GM18505 (cell line): ENCODE measurements around the gene ATRAID.
"Not testable (repeated sequence)": the region's sequence is repeated elsewhere in the genome, so short reads cannot be mapped to it uniquely, and the experiment has no call there.

Source experiments
- ATAC-seq: cut with Tn5 transposase; IDR thresholded peaks from one replicate; pipeline ENCODE4 v1.9.1; 2021; ENCODE audit not compliant: unreplicated experiment
- POLR2A ChIP-seq: IDR thresholded peaks from 4 replicates; pipeline ENCODE4 v1.6.1; 2011; ENCODE audit warnings: borderline replicate concordance; ENCODE audit not compliant: insufficient read depth, insufficient read length; ENCODE audit errors: extremely low read depth

ATRAID gene

DNA sequence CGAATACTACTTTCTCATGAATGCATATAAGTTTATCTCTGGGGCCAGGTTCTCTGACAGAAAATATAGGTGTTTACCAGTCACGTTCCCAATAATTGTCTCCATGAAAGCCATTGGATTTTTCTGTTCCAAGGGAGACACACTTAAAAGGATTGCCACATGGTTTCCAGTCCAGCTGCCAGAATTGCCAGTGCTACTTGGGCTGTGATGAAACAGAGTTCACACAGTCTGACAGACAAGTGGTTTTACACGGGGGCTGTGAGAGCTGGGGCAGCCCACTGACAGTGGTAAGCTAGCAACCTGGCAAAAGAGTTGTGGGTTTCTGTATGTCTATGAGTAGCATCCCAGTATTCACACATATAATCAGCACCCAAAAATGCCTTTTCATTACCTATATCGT is 27.7 kb upstream of the ATRAID start:
- ATAC-seq = no peak
- TF ChIP-seq POLR2A = no peak

DNA sequence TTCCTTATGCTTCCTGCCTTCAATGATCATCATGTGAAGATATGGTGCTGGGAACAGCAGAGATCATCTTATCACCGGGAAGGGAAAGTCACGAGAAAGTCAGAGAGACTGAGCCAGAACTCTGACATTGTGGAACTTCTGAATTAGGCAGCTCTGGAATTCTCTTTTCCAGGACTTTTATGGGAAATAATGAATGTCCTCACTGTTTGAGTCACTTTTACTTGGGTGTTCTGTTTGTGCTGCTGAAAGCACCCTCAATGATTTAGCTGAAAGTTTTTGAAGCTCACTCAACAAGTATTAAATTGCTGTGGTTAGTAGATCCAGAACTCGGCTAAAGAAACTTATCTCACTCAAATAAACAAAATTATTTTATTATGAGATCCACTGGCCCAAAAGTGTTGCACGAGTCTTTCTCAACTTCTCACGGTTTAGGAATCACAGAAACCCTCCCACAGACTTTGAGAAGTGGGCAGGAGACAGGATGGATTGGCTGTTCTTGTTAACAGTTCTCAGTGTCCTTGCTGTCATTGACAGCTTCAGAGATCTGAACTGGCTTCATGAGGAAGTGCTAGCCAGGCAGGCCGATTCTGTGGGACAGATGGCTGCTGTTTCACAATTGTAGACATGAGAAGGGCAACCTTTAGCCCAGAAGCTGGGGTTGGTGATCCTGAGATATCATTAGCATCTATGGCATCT is 26.4 kb upstream of the ATRAID start:
- no peak for TF ChIP-seq POLR2A
- ATAC-seq = no peak

DNA sequence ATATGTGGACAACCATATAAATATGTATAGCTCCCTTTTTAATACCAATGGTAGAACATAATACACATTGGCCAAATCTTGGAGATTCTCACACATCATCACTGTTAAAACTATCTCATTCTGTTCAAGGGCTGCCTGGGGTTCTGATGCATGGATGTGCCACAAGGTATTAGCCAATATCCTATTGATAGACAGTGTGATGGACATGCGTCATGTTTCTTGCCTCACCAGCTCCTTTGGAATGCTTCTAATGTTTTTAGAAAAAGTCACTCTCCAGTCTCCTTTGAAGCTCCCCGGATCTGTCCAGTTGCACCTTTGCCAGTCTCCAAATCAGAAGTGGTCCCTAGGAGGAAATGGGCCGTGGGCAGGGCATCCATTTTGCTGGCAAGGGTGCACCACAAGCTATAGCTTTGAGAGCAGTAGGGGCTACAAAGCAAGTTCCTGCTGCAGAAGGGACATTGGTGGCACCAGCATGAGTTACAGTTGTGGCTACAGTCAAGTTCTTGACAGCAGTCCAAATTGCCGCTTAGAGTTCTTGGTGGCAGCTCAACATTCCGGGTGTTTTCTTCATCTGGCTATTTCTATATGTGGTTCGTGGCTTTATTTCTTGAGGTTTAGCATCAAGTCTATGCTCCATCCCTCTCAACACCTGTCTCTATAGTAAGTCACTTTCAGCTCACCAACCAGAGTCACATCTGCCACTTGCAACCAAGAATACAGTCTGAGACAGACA is 25.1 kb upstream of the ATRAID start:
- no peak for ATAC-seq
- TF ChIP-seq POLR2A = no peak

DNA sequence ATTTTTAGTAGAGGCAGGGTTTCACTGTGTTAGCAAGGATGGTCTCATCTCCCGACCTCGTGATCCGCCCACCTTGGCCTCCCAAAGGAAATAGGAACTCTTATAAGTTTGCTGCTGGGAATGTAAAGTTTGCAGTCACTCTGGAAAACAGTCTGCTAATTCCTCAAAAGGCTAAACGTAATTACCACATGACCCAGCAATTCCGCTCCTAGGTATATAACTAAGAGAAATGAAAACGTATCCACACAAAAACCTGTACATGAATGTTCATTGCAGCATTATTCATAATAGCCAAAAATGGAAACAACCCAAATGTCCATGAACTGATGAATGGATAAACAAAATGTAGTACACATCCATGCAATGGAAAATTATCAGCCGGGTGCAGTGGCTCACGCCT is 21.9 kb upstream of the ATRAID start:
- no peak for TF ChIP-seq POLR2A
- no peak for ATAC-seq

DNA sequence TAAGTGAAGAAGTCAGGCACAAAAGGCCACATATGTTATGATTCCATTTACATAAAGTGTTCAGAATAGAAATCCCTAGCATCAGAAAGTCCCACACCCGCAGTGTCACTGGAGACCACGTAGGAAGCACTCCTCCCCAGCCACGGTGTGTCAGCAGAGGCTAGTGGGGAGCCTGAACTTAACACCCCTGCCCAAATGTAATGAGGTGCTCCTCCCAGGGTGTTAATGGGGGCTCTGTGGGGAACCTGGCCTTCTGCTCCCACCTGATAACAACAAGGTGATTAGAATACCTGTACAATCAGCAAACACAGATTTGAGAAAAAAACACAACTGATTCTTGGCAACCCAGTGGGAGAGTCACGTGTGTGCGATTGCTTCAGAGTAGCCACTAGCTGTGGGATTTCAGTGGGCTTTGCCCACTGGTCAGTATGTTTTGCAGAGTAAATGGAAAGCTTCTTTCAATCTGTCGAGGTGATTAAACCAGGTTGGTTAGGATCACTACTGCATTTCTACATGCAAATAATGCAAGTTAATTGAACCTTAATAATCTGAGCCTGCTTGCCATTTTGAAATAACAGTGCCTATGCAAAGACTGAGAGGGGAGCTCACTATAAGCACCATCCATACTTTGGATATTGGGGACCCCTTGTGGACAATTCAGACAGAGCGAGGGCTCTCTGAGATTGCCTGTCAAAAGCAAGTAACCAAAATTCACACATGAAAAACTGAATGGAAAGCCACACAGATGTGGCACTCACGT is 20.6 kb upstream of the ATRAID start:
- TF ChIP-seq POLR2A = no peak
- no peak for ATAC-seq

DNA sequence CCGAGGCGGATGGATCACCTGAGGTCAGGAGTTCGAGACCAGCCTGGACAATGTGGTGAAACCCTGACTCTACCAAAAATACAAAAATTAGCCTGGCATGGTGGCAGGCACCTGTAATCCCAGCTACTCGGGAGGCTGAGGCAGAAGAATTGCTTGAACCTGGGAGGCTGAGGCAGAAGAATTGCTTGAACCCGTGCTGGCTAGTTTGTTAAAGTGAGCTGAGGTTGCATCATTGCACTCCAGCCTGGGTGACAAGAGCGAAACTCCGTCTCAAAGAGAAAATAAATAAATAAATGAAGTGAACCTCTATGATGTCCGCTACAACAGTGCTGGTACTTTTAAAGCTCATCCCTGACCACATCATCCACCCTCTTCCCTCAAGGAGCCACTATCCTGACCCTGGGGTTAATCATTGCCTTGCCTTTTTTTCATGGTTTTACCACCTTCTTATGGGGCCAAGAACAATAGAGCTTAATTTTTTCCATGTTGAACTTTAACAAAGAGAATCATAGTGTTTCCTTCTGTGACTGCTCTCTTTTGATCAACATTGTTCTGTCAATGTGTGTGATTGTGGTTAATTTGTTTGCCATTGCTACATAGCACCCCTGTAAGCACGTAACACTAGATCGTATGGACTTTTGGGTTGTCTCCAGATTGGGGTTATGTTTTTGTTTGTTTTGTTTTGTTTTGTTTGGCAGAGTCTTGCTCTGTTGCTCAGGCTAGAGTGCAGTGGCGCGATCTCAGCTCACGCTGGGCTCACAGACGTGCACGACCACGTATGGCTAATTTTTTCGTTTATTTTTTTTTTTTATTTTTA is 17.1 kb upstream of the ATRAID start:
- no peak for TF ChIP-seq POLR2A
- no peak for ATAC-seq

DNA sequence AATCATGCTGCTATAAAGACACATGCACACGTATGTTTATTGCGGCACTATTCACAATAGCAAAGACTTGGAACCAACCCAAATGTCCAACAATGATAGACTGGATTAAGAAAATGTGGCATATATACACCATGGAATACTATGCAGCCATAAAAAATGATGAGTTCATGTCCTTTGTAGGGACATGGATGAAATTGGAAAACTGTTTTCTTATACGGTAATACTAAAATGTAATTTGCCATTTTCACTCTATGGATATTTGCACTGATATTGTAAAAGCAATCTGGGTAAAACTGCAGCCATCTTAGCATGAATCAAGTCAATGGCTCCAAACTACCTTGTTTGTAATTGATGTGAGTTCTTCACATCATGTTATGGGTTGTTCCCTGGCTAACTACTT is 16.0 kb upstream of the ATRAID start:
- not testable (repeated sequence) for ATAC-seq

DNA sequence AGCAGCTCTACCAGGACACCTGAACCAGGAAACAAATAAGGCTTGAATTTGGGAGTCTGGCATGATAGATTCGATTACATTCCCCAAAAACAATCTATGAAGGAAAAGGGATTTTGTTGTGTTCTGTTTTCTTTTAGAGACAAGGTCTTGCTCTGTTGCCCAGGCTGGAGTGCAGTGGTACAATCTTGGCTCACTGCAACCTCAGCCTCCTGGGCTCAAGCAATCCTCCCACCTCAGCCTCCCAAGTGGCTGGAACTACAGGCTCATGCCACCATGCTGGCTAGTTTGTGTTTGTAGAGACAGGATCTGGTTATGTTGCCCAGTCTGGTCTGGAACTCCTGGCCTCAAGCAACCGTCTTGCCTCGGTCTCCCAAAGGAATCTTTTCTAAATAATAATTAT is 13.8 kb upstream of the ATRAID start:
- ATAC-seq = not testable (repeated sequence)

DNA sequence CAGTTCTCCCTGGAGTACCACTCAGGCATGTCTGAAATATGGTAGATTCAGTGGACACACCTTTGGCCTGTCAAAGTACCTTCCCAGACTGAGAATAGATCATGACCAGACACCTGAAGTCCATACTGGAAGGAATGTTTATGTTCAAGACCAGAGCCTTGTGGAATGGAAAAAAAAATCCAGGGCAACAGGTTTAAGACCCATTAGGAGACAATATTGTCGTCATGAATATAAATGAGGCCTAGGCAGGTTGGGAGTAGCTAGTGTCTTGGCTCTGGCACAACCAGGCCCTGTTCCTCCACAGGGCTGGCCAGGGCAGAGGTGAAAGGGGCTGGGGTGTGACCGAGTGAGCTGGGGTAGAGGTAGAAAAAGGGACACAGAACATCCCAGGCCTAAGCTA is 13.2 kb upstream of the ATRAID start:
- no peak for TF ChIP-seq POLR2A
- ATAC-seq = no peak

DNA sequence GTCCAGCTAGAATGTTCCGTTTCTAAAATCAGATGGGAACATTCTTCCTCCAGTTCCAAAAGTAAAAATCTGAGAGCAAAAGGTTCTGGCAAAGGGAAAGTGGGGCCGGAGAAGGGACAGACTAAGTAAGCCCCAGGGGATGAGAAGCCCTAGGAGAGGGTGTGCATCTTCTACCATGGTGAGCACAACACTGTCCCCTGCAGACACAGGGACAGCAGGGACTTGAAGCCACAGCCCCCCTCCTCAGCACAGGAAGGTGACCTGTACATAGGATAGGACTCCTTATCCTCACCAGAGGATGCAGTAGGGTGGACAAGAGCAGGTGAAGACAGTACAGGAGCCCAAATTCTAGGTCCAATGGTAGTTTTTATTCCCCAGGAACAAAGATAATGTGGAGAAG is 12.6 kb upstream of the ATRAID start:
- no peak for ATAC-seq
- no peak for TF ChIP-seq POLR2A

DNA sequence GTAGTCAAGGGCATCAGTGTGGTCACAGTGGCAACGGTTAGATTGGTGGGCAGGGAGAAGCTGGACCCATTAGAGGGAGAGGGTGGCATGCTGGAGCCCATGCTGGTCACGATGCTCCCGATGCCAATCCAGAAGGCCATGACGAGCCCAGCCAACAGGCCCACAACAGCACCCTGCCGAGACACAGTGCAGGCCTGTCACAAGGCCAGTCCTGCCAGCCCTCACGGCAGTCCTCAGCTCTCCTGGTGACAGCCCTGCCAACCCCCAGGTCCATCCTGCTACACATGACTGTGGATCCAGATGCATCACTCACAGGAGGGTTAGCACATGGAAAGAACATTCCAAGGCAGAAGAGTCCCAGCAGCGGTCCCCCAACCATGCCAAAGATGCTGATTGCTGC is 10.2 kb upstream of the ATRAID start:
- no peak for TF ChIP-seq POLR2A
- ATAC-seq = no peak

DNA sequence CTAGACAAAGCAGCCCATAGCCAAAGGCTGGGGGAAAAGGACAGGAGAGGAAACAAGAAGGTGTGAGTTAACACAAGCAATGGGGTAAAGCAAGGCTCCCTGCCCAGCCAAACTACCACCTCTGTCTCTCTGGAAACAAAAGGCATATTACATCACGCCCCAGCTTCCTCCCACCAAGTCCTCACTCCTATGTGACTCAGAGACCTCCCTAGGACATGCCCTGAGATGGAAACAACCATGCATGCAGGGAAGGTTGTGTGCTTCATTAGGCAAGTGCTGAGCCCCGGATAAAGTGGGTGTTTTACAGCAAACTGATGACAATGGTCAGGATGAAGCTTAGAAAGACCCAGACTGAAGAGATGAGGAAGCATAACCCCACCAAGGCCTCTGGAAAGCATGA is 9.0 kb upstream of the ATRAID start:
- no peak for ATAC-seq
- TF ChIP-seq POLR2A = no peak

DNA sequence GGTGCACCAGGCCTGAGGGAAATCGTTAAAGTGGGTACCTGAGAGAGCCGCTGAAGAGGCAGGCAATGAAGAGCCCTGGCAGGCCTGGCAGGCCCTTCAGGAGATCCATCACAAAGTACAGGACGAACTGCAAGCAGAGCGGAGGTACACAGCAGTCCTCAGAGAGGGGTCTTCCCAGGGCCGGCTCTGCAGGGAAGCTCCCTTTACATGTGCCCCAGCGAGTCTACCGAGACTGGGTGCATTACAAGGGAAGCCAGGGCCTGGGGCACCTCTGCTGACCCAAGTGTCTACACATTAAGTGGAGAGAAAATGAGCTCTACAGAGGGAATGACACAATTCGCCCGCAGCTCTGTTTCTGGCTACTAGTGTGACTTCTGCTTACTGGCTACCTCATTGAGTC is 8.1 kb upstream of the ATRAID start:
- ATAC-seq = no peak
- no peak for TF ChIP-seq POLR2A

DNA sequence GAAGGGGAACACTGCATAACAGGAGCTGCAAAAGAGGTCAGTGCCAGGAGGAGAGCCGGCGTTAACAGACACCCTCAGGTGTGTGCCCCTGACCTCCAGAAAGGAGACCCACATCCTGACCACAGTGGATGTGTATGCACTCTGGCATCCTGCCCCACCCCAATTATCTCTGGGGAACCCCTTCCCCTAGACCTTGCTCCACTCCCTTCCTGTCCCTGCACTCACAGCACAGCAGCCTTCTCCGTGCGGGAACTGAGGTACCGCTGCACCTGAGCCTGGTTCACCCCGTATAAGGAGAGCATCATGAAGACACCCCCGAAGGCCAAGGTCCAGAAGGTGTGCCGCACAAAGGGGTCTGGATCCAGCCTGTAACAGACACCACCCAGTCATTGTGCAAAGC is 7.3 kb upstream of the ATRAID start:
- no peak for ATAC-seq
- no peak for TF ChIP-seq POLR2A

DNA sequence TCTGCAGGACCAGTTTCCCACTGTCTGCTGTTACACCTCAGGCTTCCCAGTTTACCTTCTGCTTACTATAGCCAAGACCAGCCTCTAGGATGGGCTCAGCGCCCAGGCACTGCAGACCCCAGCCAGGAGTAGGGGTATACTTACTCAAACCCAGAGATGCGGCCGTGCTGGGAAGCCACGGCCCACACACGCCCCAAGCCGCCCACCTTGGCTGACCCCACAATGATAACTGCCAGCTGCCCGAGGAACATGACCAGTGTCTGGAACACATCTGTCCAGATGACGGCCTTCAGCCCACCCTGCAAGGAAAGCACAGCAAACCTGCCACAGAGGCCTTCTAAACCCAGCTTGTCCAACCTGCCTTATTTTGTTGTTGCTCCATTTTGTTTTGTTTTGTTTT is 6.6 kb upstream of the ATRAID start:
- ATAC-seq = no peak
- TF ChIP-seq POLR2A = no peak
